Measurements from ENCODE around the gene TMEM141.

The TMEM141 gene

GRCh38 chr9:136824496-136825225 lies 33.5 kb downstream of the TMEM141 start:
- Histone ChIP-seq H2BK120ac (ENCODE audit: low read depth, low read length) (no peak overlapping the region), H2BK12ac (ENCODE audit: low read length) (peak overlapping the region; percentile 58), H3K23ac (ENCODE audit: low read depth, low read length, poor library complexity) (peak overlapping the region; percentile 73), H3K79me1 (ENCODE audit: low read depth, low read length) (peaks cover 21% of the 10 kb centered on the region), H2AK5ac (ENCODE audit: low read depth, low read length) (no peak overlapping the region), H2BK5ac (ENCODE audit: low read length) (no peak overlapping the region), H2BK15ac (ENCODE audit: low read length) (no peak overlapping the region), H3K14ac (ENCODE audit: low read length) (no peak overlapping the region), H2AFZ (ENCODE audit: low read length) (no peak overlapping the region), H3K4me3 (ENCODE audit: low read length in 2 of 2) (peak overlapping the region in 1 of 2 donors; percentile 49), H3K4ac (ENCODE audit: low read length) (no peak overlapping the region), H4K91ac (ENCODE audit: low read depth, low read length, poor library complexity) (no peak overlapping the region), H3K9ac (ENCODE audit: low read depth, low read length, poor library complexity) (peak overlapping the region; percentile 4), H3K9me3 (replicated peaks in 1 of 2; ENCODE audit: control insufficient read depth in 2 of 2, insufficient read depth in 1 of 2, low read depth in 1 of 2, low read length in 2 of 2) (no peaks in the 10 kb centered on the region), H3K18ac (ENCODE audit: low read length) (no peak overlapping the region), H4K8ac (ENCODE audit: low read depth, low read length) (no peak overlapping the region), H3K4me1 (ENCODE audit: control insufficient read depth in 2 of 2, insufficient read depth in 1 of 2, low read depth in 1 of 2, low read length in 2 of 2) (peaks cover 0 to 6% of the 10 kb centered on the region in 2 donors), H3K27ac (replicated peaks; ENCODE audit: low read length) (no peak overlapping the region), H3K4me2 (ENCODE audit: insufficient read depth, low read length, poor library complexity, severe bottlenecking) (no peak overlapping the region), H3K27me3 (ENCODE audit: control insufficient read depth in 3 of 3, insufficient read depth in 3 of 3, low read depth in 1 of 3, low read length in 3 of 3) (no peaks in the 10 kb centered on the region), H3K36me3 (replicated peaks in 1 of 2; ENCODE audit: control insufficient read depth in 2 of 2, insufficient read depth in 2 of 2, low read length in 2 of 2) (peaks cover 47 to 79% of the 10 kb centered on the region in 2 donors)
- WGBS, 2 donors (ENCODE audit: extremely low coverage in 2 of 2, insufficient read length in 2 of 2, insufficient replicate concordance in 1 of 2), result no CpG with 5 or more reads among the region's 21 CpGs
- no peak for DNase-seq (ENCODE audit: low spot score)

- Histone ChIP-seq H3K9me3 (replicated peaks in 1 of 2; ENCODE audit: control insufficient read depth in 2 of 2, insufficient read depth in 1 of 2, low read depth in 1 of 2, low read length in 2 of 2) (no peaks in the 10 kb centered on the region), H2BK5ac (ENCODE audit: low read length) (no peak overlapping the region), H3K4me3 (ENCODE audit: low read length in 2 of 2) (no peak overlapping the region), H4K91ac (ENCODE audit: low read depth, low read length, poor library complexity) (no peak overlapping the region), H2AK5ac (ENCODE audit: low read depth, low read length) (no peak overlapping the region), H2BK15ac (ENCODE audit: low read length) (no peak overlapping the region), H3K4ac (ENCODE audit: low read length) (no peak overlapping the region), H3K14ac (ENCODE audit: low read length) (no peak overlapping the region), H2AFZ (ENCODE audit: low read length) (no peak overlapping the region), H3K4me2 (ENCODE audit: insufficient read depth, low read length, poor library complexity, severe bottlenecking) (no peak overlapping the region), H3K18ac (ENCODE audit: low read length) (no peak overlapping the region), H3K79me1 (ENCODE audit: low read depth, low read length) (peaks cover 21% of the 10 kb centered on the region), H3K27me3 (ENCODE audit: control insufficient read depth in 3 of 3, insufficient read depth in 3 of 3, low read depth in 1 of 3, low read length in 3 of 3) (no peaks in the 10 kb centered on the region), H3K27ac (replicated peaks; ENCODE audit: low read length) (no peak overlapping the region), H3K4me1 (ENCODE audit: control insufficient read depth in 2 of 2, insufficient read depth in 1 of 2, low read depth in 1 of 2, low read length in 2 of 2) (peaks cover 0 to 6% of the 10 kb centered on the region in 2 donors), H3K9ac (ENCODE audit: low read depth, low read length, poor library complexity) (peak overlapping the region; percentile 4), H2BK12ac (ENCODE audit: low read length) (no peak overlapping the region), H4K8ac (ENCODE audit: low read depth, low read length) (no peak overlapping the region), H3K23ac (ENCODE audit: low read depth, low read length, poor library complexity) (peak overlapping the region; percentile 65), H3K36me3 (replicated peaks in 1 of 2; ENCODE audit: control insufficient read depth in 2 of 2, insufficient read depth in 2 of 2, low read length in 2 of 2) (peaks cover 56 to 85% of the 10 kb centered on the region in 2 donors), H2BK120ac (ENCODE audit: low read depth, low read length) (no peak overlapping the region)
- no CpG with 5 or more reads among the region's 44 CpGs for WGBS, 2 donors (ENCODE audit: extremely low coverage in 2 of 2, insufficient read length in 2 of 2, insufficient replicate concordance in 1 of 2)
- DNase-seq (ENCODE audit: low spot score), result no peak
These were observed 34.4 kb downstream of the TMEM141 start for GRCh38 chr9:136825295-136826187.

- no CpG with 5 or more reads among the region's 17 CpGs for WGBS, 2 donors (ENCODE audit: extremely low coverage in 2 of 2, insufficient read length in 2 of 2, insufficient replicate concordance in 1 of 2)
- H2BK120ac ChIP-seq (ENCODE audit: low read depth, low read length), result no peak overlapping the region
- no peak overlapping the region for H3K4ac ChIP-seq (ENCODE audit: low read length)
- no peak overlapping the region for H3K9ac ChIP-seq (ENCODE audit: low read depth, low read length, poor library complexity)
- H4K8ac ChIP-seq (ENCODE audit: low read depth, low read length), result no peak overlapping the region
- peak overlapping the region; percentile 65 for H3K23ac ChIP-seq (ENCODE audit: low read depth, low read length, poor library complexity)
- no peak for DNase-seq (ENCODE audit: low spot score)
- no peak overlapping the region for H3K14ac ChIP-seq (ENCODE audit: low read length)
- no peak overlapping the region for H2BK12ac ChIP-seq (ENCODE audit: low read length)
- H3K9me3 ChIP-seq (replicated peaks in 1 of 2; ENCODE audit: control insufficient read depth in 2 of 2, insufficient read depth in 1 of 2, low read depth in 1 of 2, low read length in 2 of 2), result no peaks in the 10 kb centered on the region
- H2BK5ac ChIP-seq (ENCODE audit: low read length), result no peak overlapping the region
- H3K27me3 ChIP-seq (ENCODE audit: control insufficient read depth in 3 of 3, insufficient read depth in 3 of 3, low read depth in 1 of 3, low read length in 3 of 3), result no peaks in the 10 kb centered on the region
- peaks cover 0 to 2% of the 10 kb centered on the region in 2 donors for H3K4me1 ChIP-seq (ENCODE audit: control insufficient read depth in 2 of 2, insufficient read depth in 1 of 2, low read depth in 1 of 2, low read length in 2 of 2)
- no peak overlapping the region for H2AFZ ChIP-seq (ENCODE audit: low read length)
- no peak overlapping the region for H3K27ac ChIP-seq (replicated peaks; ENCODE audit: low read length)
- no peak overlapping the region for H3K4me3 ChIP-seq (ENCODE audit: low read length in 2 of 2)
- no peak overlapping the region for H4K91ac ChIP-seq (ENCODE audit: low read depth, low read length, poor library complexity)
- H2BK15ac ChIP-seq (ENCODE audit: low read length), result no peak overlapping the region
- no peak overlapping the region for H3K4me2 ChIP-seq (ENCODE audit: insufficient read depth, low read length, poor library complexity, severe bottlenecking)
- peaks cover 62 to 85% of the 10 kb centered on the region in 2 donors for H3K36me3 ChIP-seq (replicated peaks in 1 of 2; ENCODE audit: control insufficient read depth in 2 of 2, insufficient read depth in 2 of 2, low read length in 2 of 2)
- no peak overlapping the region for H3K18ac ChIP-seq (ENCODE audit: low read length)
- H2AK5ac ChIP-seq (ENCODE audit: low read depth, low read length), result no peak overlapping the region
- H3K79me1 ChIP-seq (ENCODE audit: low read depth, low read length), result peaks cover 21% of the 10 kb centered on the region
These were observed 35.0 kb downstream of the TMEM141 start for GRCh38 chr9:136826188-136826541.
